Gastrocnemius medialis (tissue), 4 donors: Measurements from ENCODE around the gene WDR26.
"Not testable (repeated sequence)": the region's sequence is repeated elsewhere in the genome, so short reads cannot be mapped to it uniquely, and the experiment has no call there.

ENCODE experiments used
- CTCF ChIP-seq, 5 experiments: fragments of 450-650 bp in 3 of 5; fragments of 200-600 bp in 2 of 5; sonication (generic) in 2 of 5; IDR thresholded peaks in 4 of 5; conservative IDR thresholded peaks in 1 of 5; 1 replicate in 4 of 5; 2 replicates in 1 of 5; pipeline ENCODE4 v1.5.1; 2016 to 2019; ENCODE audit warnings: antibody characterized with exemption in 5 of 5, mild to moderate bottlenecking in 3 of 5, moderate library complexity in 3 of 5
- POLR2A ChIP-seq, 2 donors: fragments of 450-650 bp; IDR thresholded peaks; one replicate each; pipeline ENCODE4 v1.6.1; 2017; ENCODE audit warnings: antibody characterized with exemption in 2 of 2, mild to moderate bottlenecking in 2 of 2, moderate library complexity in 2 of 2

GRCh38 chr1:224483206-224483605, 48.6 kb upstream of the WDR26 start:
- not testable (repeated sequence) for TF ChIP-seq POLR2A (IDR thresholded peaks at IDR 0.05); CTCF (IDR thresholded peaks at IDR 0.05 in 4 of 5, conservative IDR thresholded peaks at IDR 0.05 in 1 of 5)
